CD4-positive, alpha-beta T cell treated with Interleukin-10 for 1 hour (primary cell): Measurements from ENCODE around the gene LPIN3.
"Not testable (repeated sequence)": the region's sequence is repeated elsewhere in the genome, so short reads cannot be mapped to it uniquely, and the experiment has no call there.

Experiments used
- DNase-seq: peaks from one replicate; pipeline ENCODE4 v3.0.0-alpha.2; 2020

The LPIN3 gene

GRCh38 chr20:41340327-41341055 lies at the start of gene LPIN3:
LPIN3 (plus strand) TSS chr20:41340821; CDS start chr20:41345804, 4,983 bp downstream.
- DNase-seq: peak; percentile 64

GRCh38 chr20:41293269-41294037 lies 47.2 kb upstream of the LPIN3 start:
- DNase-seq: no peak

GRCh38 chr20:41299899-41300298 lies 40.7 kb upstream of the LPIN3 start:
- no peak for DNase-seq

GRCh38 chr20:41300383-41300782 lies 40.2 kb upstream of the LPIN3 start:
- DNase-seq: no peak

- no peak for DNase-seq
Observed at GRCh38 chr20:41300886-41301285, 39.7 kb upstream of the LPIN3 start.

- DNase-seq: no peak
Observed at GRCh38 chr20:41304002-41304401, 36.6 kb upstream of the LPIN3 start.

- no peak for DNase-seq
Observed at GRCh38 chr20:41304424-41305079, 36.1 kb upstream of the LPIN3 start.

- no peak for DNase-seq
Observed at GRCh38 chr20:41306061-41306727, 34.4 kb upstream of the LPIN3 start.

GRCh38 chr20:41307021-41307420 lies 33.6 kb upstream of the LPIN3 start:
- no peak for DNase-seq

- DNase-seq: no peak
Observed at GRCh38 chr20:41308290-41308711, 32.3 kb upstream of the LPIN3 start.

- no peak for DNase-seq
Observed at GRCh38 chr20:41308726-41309413, 31.8 kb upstream of the LPIN3 start.

- no peak for DNase-seq
Observed at GRCh38 chr20:41309817-41310216, 30.8 kb upstream of the LPIN3 start.

GRCh38 chr20:41312009-41312408 lies 28.6 kb upstream of the LPIN3 start:
- not testable (repeated sequence) for DNase-seq

- DNase-seq: no peak
Observed at GRCh38 chr20:41314386-41314785, 26.2 kb upstream of the LPIN3 start.

- no peak for DNase-seq
Observed at GRCh38 chr20:41316051-41316450, 24.6 kb upstream of the LPIN3 start.

GRCh38 chr20:41316602-41317545 lies 23.7 kb upstream of the LPIN3 start:
- DNase-seq: peak; percentile 81

GRCh38 chr20:41317546-41318270 lies 22.9 kb upstream of the LPIN3 start, which contains the start of gene ZHX3:
ZHX3 (minus strand) TSS chr20:41317731; CDS start chr20:41204916, 112,815 bp downstream.
- DNase-seq: peak; percentile 96

- no peak for DNase-seq
Observed at GRCh38 chr20:41318271-41318649, 22.4 kb upstream of the LPIN3 start.

GRCh38 chr20:41320441-41320840 lies 20.2 kb upstream of the LPIN3 start:
- DNase-seq: no peak

- DNase-seq: no peak
Observed at GRCh38 chr20:41320976-41321375, 19.6 kb upstream of the LPIN3 start.

- no peak for DNase-seq
Observed at GRCh38 chr20:41327178-41327577, 13.4 kb upstream of the LPIN3 start.
